GM18507 (cell line): Measurements from ENCODE around the gene ERO1A.

Source experiments
- DNase-seq: peaks from one replicate; pipeline ENCODE4 v3.0.0; 2011; ENCODE audit warnings: low read depth; ENCODE audit not compliant: insufficient read length; ENCODE audit errors: extremely low spot score
- FAIRE-seq: peaks from 2 replicates; lab custom pipeline; 2011; peaks lifted over from hg19 to GRCh38; lab: Jason Lieb, UNC

Gene ERO1A

GRCh38 chr14:52701223-52701622, 5.9 kb upstream of the ERO1A start:
- FAIRE-seq (no peak), DNase-seq (no peak)

GRCh38 chr14:52700701-52701172, 5.4 kb upstream of the ERO1A start:
- no peak for DNase-seq

GRCh38 chr14:52694761-52695480, 437 bp downstream of the ERO1A start:
- no peak for DNase-seq
- FAIRE-seq: peak; percentile 94

More at GRCh38 chr14:52700701-52701172, 5.4 kb upstream of the ERO1A start:
- FAIRE-seq: no peak

GRCh38 chr14:52693532-52693931, 1.8 kb downstream of the ERO1A start:
- DNase-seq (no peak), FAIRE-seq (no peak)

GRCh38 chr14:52693036-52693435, 2.3 kb downstream of the ERO1A start:
- FAIRE-seq: no peak
- DNase-seq: no peak

GRCh38 chr14:52692248-52692962, 3.0 kb downstream of the ERO1A start:
- FAIRE-seq: no peak
- DNase-seq: no peak

GRCh38 chr14:52690983-52691760, 4.2 kb downstream of the ERO1A start:
- no peak for FAIRE-seq
- no peak for DNase-seq

- no peak for FAIRE-seq
These were observed 9.2 kb downstream of the ERO1A start for GRCh38 chr14:52686176-52686575.

GRCh38 chr14:52683985-52684520, 11.3 kb downstream of the ERO1A start:
- FAIRE-seq: no peak

More at GRCh38 chr14:52686176-52686575, 9.2 kb downstream of the ERO1A start:
- no peak for DNase-seq

GRCh38 chr14:52678591-52678990, 16.8 kb downstream of the ERO1A start:
- no peak for FAIRE-seq
- DNase-seq: no peak

More at GRCh38 chr14:52683985-52684520, 11.3 kb downstream of the ERO1A start:
- no peak for DNase-seq

GRCh38 chr14:52663850-52664249, 31.5 kb downstream of the ERO1A start:
- DNase-seq (no peak), FAIRE-seq (no peak)

GRCh38 chr14:52661314-52661713, 34.0 kb downstream of the ERO1A start:
- FAIRE-seq (no peak), DNase-seq (no peak)

GRCh38 chr14:52660832-52661231, 34.5 kb downstream of the ERO1A start:
- no peak for FAIRE-seq

GRCh38 chr14:52660325-52660724, 35.0 kb downstream of the ERO1A start:
- FAIRE-seq: no peak
- DNase-seq: no peak

More at GRCh38 chr14:52660832-52661231, 34.5 kb downstream of the ERO1A start:
- no peak for DNase-seq

- DNase-seq: no peak
- no peak for FAIRE-seq
These were observed 38.5 kb downstream of the ERO1A start for GRCh38 chr14:52656905-52657304.

GRCh38 chr14:52650774-52651173, 44.6 kb downstream of the ERO1A start:
- DNase-seq: no peak
- no peak for FAIRE-seq

GRCh38 chr14:52649511-52649910, 45.8 kb downstream of the ERO1A start:
- FAIRE-seq: no peak
- DNase-seq: no peak

GRCh38 chr14:52641745-52642144, 53.6 kb downstream of the ERO1A start:
- no peak for FAIRE-seq
- DNase-seq: no peak

- FAIRE-seq: no peak
- no peak for DNase-seq
These were observed 55.2 kb downstream of the ERO1A start for GRCh38 chr14:52640137-52640536.

- DNase-seq: no peak
- no peak for FAIRE-seq
These were observed 75.7 kb downstream of the ERO1A start for GRCh38 chr14:52619687-52620086.
